GM10248 (cell line): Measurements from ENCODE around the gene COL11A2.
A peak's percentile ranks its signal among the peaks of the same experiment; 100 is the strongest.

ENCODE experiments used
- CTCF ChIA-PET: fragments of 300-600 bp; sonication (Branson Sonifier 250); formaldehyde crosslinking; extraction: SDS; loops from one replicate; lab custom pipeline; 2021; ENCODE audit warnings: antibody characterized with exemption; lab: Yijun Ruan, JAX
- POLR2A ChIA-PET: fragments of 350-650 bp; sonication (Branson Sonifier 250); formaldehyde crosslinking; extraction: SDS; loops from one replicate; lab custom pipeline; 2020; ENCODE audit warnings: antibody characterized with exemption; lab: Yijun Ruan, JAX
- DNase-seq: peaks from one replicate; pipeline ENCODE4 v3.0.0; 2012; ENCODE audit errors: extremely low spot score
- CTCF ChIP-seq: IDR thresholded peaks from 2 replicates; pipeline ENCODE4 v1.5.1; 2012; ENCODE audit warnings: mild to moderate bottlenecking, low read depth; ENCODE audit errors: extremely low read depth, missing control alignments, control extremely low read depth

The COL11A2 gene

GRCh38 chr6:33217681-33218080, 25.4 kb upstream of the COL11A2 start:
- CTCF ChIA-PET = no interaction called here
- POLR2A ChIA-PET = no interaction called here
- no peak for DNase-seq
- no peak for TF ChIP-seq CTCF

- POLR2A ChIA-PET = no interaction called here
- DNase-seq = no peak
- no peak for TF ChIP-seq CTCF
- CTCF ChIA-PET = no interaction called here
These were observed 25.0 kb upstream of the COL11A2 start for GRCh38 chr6:33217246-33217645.

GRCh38 chr6:33216117-33216649, 23.9 kb upstream of the COL11A2 start:
- TF ChIP-seq CTCF = no peak
- ChIA-PET POLR2A (no interaction called here), CTCF (no interaction called here)
- peak; percentile 1 for DNase-seq

GRCh38 chr6:33215271-33216116, 23.2 kb upstream of the COL11A2 start:
- CTCF ChIA-PET = no interaction called here
- no peak for DNase-seq
- POLR2A ChIA-PET = no interaction called here
- TF ChIP-seq CTCF = no peak

GRCh38 chr6:33213989-33214335, 21.7 kb upstream of the COL11A2 start:
- ChIA-PET POLR2A (no interaction called here), CTCF (interaction anchor here (1.5 kb wide), 1 partner anchor 16 kb away, joined by 5 read pairs; no protein-coding TSS in a partner anchor)
- TF ChIP-seq CTCF = no peak
- no peak for DNase-seq

GRCh38 chr6:33213166-33213988, 21.1 kb upstream of the COL11A2 start:
- no peak for DNase-seq
- TF ChIP-seq CTCF = no peak
- ChIA-PET CTCF (interaction anchor here (1.5 kb wide), 1 partner anchor 16 kb away, joined by 5 read pairs; no protein-coding TSS in a partner anchor), POLR2A (no interaction called here)
